Muscle of leg (tissue), 11 donors: ENCODE data around the gene SLC2A4. TPM values are rescaled to one million over a fixed set of nuclear protein-coding genes. Genes with fewer than 3 reads are reported as not detected.
A peak's percentile ranks its signal among the peaks of the same experiment; 100 is the strongest.

ENCODE experiments used
- DNase-seq: peaks from one replicate; pipeline ENCODE4 v3.0.0; 2013
- H3K27ac ChIP-seq: one replicate; pipeline ENCODE4 v1.5.1; 2013; ENCODE audit warnings: mild to moderate bottlenecking, low read length, control low read depth
- H3K27me3 ChIP-seq: one replicate; pipeline ENCODE4 v1.6.1; 2013; ENCODE audit warnings: low read length; ENCODE audit not compliant: control insufficient read depth, insufficient read depth
- H3K36me3 ChIP-seq: one replicate; pipeline ENCODE4 v1.6.1; 2013; ENCODE audit warnings: low read length; ENCODE audit not compliant: control insufficient read depth, insufficient read depth
- H3K4me1 ChIP-seq: one replicate; pipeline ENCODE4 v1.6.1; 2013; ENCODE audit warnings: low read length; ENCODE audit not compliant: control insufficient read depth, insufficient read depth
- H3K4me3 ChIP-seq: one replicate; pipeline ENCODE4 v1.5.1; 2013; ENCODE audit warnings: low read length, control low read depth
- H3K9me3 ChIP-seq: replicated peaks from 2 replicates; pipeline ENCODE4 v1.6.1; 2013; ENCODE audit warnings: low read depth, low read length; ENCODE audit not compliant: control insufficient read depth
- WGBS: methylation state at CpG from one replicate; pipeline ENCODE4 v1.1.5; 2013; ENCODE audit warnings: missing lambda C conversion rate; ENCODE audit not compliant: insufficient coverage; 5-methylcytosine and 5-hydroxymethylcytosine counted together
- polyA plus RNA-seq, 8 donors: library from polyadenylated mRNA; unstranded; fragments of 120-200 nt; gene quantifications; one replicate each; pipeline versions ENCODE4 v1.2.1 to v1.2.3, GENCODE V29; 2013; ENCODE audit warnings: inconsistent platforms in 1 of 8, low replicate concordance in 1 of 8; ENCODE audit not compliant: insufficient read length in 8 of 8, insufficient read depth in 1 of 8
- total RNA-seq: library from RNA; stranded (reverse); fragments of 120-200 nt; gene quantifications from one replicate; pipeline ENCODE4 v1.2.4, GENCODE V29; 2013

SLC2A4 gene
- total and polyA plus RNA-seq, 9 donors, result 7.1 to 35.3 (median 24.5) TPM

- 63% methylated on average over 1 of the region's 7 CpGs for WGBS
- no peaks in the 10 kb centered on the region for H3K9me3 ChIP-seq
- peaks cover 42% of the 10 kb centered on the region for H3K4me1 ChIP-seq
- H3K36me3 ChIP-seq, result peaks cover 65% of the 10 kb centered on the region
- H3K27ac ChIP-seq, result no peak overlapping the region
- no peak overlapping the region for H3K4me3 ChIP-seq
- DNase-seq, result no peak
- no peaks in the 10 kb centered on the region for H3K27me3 ChIP-seq
Observed at GRCh38 chr17:7312432-7313087, 31.0 kb downstream of the SLC2A4 start.

- Histone ChIP-seq H3K9me3 (no peaks in the 10 kb centered on the region), H3K27ac (no peak overlapping the region), H3K27me3 (no peaks in the 10 kb centered on the region), H3K4me3 (no peak overlapping the region), H3K4me1 (peaks cover 42% of the 10 kb centered on the region), H3K36me3 (peaks cover 72% of the 10 kb centered on the region)
- no peak for DNase-seq
- 86% methylated on average over 6 of the region's 7 CpGs for WGBS
Observed at GRCh38 chr17:7313088-7313889, 31.8 kb downstream of the SLC2A4 start.

- H3K27ac ChIP-seq, result peak overlapping the region; percentile 75
- DNase-seq, result no peak
- H3K27me3 ChIP-seq, result no peaks in the 10 kb centered on the region
- WGBS, result 53% methylated on average over 4 of the region's 9 CpGs
- peak overlapping the region; percentile 76 for H3K4me3 ChIP-seq
- H3K36me3 ChIP-seq, result peaks cover 80% of the 10 kb centered on the region
- no peaks in the 10 kb centered on the region for H3K9me3 ChIP-seq
- H3K4me1 ChIP-seq, result peaks cover 34% of the 10 kb centered on the region
Observed at GRCh38 chr17:7313890-7314718, 32.6 kb downstream of the SLC2A4 start.

- no peaks in the 10 kb centered on the region for H3K9me3 ChIP-seq
- under 1% methylated on average over 92 of the region's 95 CpGs for WGBS
- peaks cover 75% of the 10 kb centered on the region for H3K36me3 ChIP-seq
- DNase-seq, result peak; percentile 94
- H3K27ac ChIP-seq, result peak within 1 kb of the TSS; percentile 80
- H3K27me3 ChIP-seq, result no peaks in the 10 kb centered on the region
- peak within 1 kb of the TSS; percentile 76 for H3K4me3 ChIP-seq
- peaks cover 26% of the 10 kb centered on the region for H3K4me1 ChIP-seq
Observed at GRCh38 chr17:7314719-7315569, 33.4 kb downstream of the SLC2A4 start, which contains the start of gene GPS2. TSS of gene GPS2 (minus strand) at chr17:7315360. CDS start at chr17:7315052, 308 bp downstream.

GRCh38 chr17:7315570-7316235 lies 34.2 kb downstream of the SLC2A4 start:
- peak overlapping the region; percentile 80 for H3K27ac ChIP-seq
- peak overlapping the region; percentile 76 for H3K4me3 ChIP-seq
- H3K27me3 ChIP-seq, result no peaks in the 10 kb centered on the region
- H3K36me3 ChIP-seq, result peaks cover 75% of the 10 kb centered on the region
- WGBS, result 79% methylated on average over 9 of the region's 30 CpGs
- no peaks in the 10 kb centered on the region for H3K9me3 ChIP-seq
- DNase-seq, result no peak
- peaks cover 24% of the 10 kb centered on the region for H3K4me1 ChIP-seq

GRCh38 chr17:7317161-7317803 lies 35.8 kb downstream of the SLC2A4 start:
- DNase-seq, result no peak
- no peaks in the 10 kb centered on the region for H3K27me3 ChIP-seq
- H3K4me1 ChIP-seq, result peaks cover 24% of the 10 kb centered on the region
- no peak overlapping the region for H3K27ac ChIP-seq
- no peak overlapping the region for H3K4me3 ChIP-seq
- H3K9me3 ChIP-seq, result no peaks in the 10 kb centered on the region
- peaks cover 76% of the 10 kb centered on the region for H3K36me3 ChIP-seq
- 92% methylated on average over 11 of the region's 16 CpGs for WGBS

GRCh38 chr17:7318121-7318860 lies 36.8 kb downstream of the SLC2A4 start:
- Histone ChIP-seq H3K27me3 (no peaks in the 10 kb centered on the region), H3K4me1 (peaks cover 22% of the 10 kb centered on the region), H3K27ac (no peak overlapping the region), H3K36me3 (peaks cover 76% of the 10 kb centered on the region), H3K9me3 (no peaks in the 10 kb centered on the region), H3K4me3 (no peak overlapping the region)
- WGBS, result 93% methylated on average over 11 of the region's 13 CpGs
- DNase-seq, result no peak

- Histone ChIP-seq H3K36me3 (peaks cover 89% of the 10 kb centered on the region), H3K4me3 (no peak overlapping the region), H3K27me3 (no peaks in the 10 kb centered on the region), H3K27ac (no peak overlapping the region), H3K9me3 (no peaks in the 10 kb centered on the region), H3K4me1 (no peaks in the 10 kb centered on the region)
- DNase-seq, result no peak
- 90% methylated on average over 14 of the region's 15 CpGs for WGBS
Observed at GRCh38 chr17:7321466-7321865, 39.9 kb downstream of the SLC2A4 start.
